Measurements from ENCODE around the gene KIAA0825. TPM values are rescaled to one million over a fixed set of nuclear protein-coding genes. Genes with fewer than 3 reads are reported as not detected.

Gene KIAA0825
- total and polyA plus RNA-seq, 2 of the 8 experiments (the other 6 are each of a cell fraction or from before 2014, with no cell fraction given): 0.60 to 1.0 TPM

GRCh38 chr5:94432499-94432898 is 185.9 kb downstream of the KIAA0825 start:
- no peak overlapping the region for H4K91ac ChIP-seq (replicated peaks; ENCODE audit: insufficient read length, low read length)
- ChIA-PET CTCF (ENCODE audit: partially characterized antibody) (no interaction called here), POLR2A (ENCODE audit: partially characterized antibody) (no interaction called here)
- no peaks in the 10 kb centered on the region for H3K36me3 ChIP-seq (ENCODE audit: control insufficient read depth in 2 of 4, insufficient read depth in 4 of 4, low read length in 3 of 4)
- H3K56ac ChIP-seq (replicated peaks; ENCODE audit: insufficient read length, low read depth, low read length): no peak overlapping the region
- H4K8ac ChIP-seq (ENCODE audit: extremely low read depth, insufficient read depth, low read length): no peak overlapping the region
- no peaks in the 10 kb centered on the region for H3K27me3 ChIP-seq (replicated peaks in 1 of 4; ENCODE audit: control insufficient read depth in 3 of 4, extremely low read depth in 1 of 4, insufficient read depth in 3 of 4, low read length in 3 of 4)
- H2AK5ac ChIP-seq (ENCODE audit: low read depth, low read length): no peak overlapping the region
- no peak overlapping the region for H3K27ac ChIP-seq (ENCODE audit: low read depth, low read length)
- H2BK20ac ChIP-seq (ENCODE audit: low read length): no peak overlapping the region
- H3K4me2 ChIP-seq (ENCODE audit: insufficient read depth in 1 of 2, low read depth in 2 of 2, low read length in 2 of 2): no peak overlapping the region
- H3K4ac ChIP-seq (replicated peaks; ENCODE audit: insufficient read length, low read depth, low read length): no peak overlapping the region
- H2BK12ac ChIP-seq (ENCODE audit: low read depth, low read length): no peak overlapping the region
- H2BK15ac ChIP-seq (ENCODE audit: low read length): no peak overlapping the region
- no peaks in the 10 kb centered on the region for H4K20me1 ChIP-seq (replicated peaks in 1 of 2; ENCODE audit: control insufficient read depth in 1 of 2, insufficient read depth in 2 of 2, low read length in 2 of 2)
- H2AFZ ChIP-seq (ENCODE audit: low read length): no peak overlapping the region
- H3K79me2 ChIP-seq (ENCODE audit: control insufficient read depth in 1 of 2, insufficient read depth in 2 of 2, low read length in 2 of 2): no peaks in the 10 kb centered on the region
- no peak for FAIRE-seq
- H3K14ac ChIP-seq (ENCODE audit: insufficient read length): no peak overlapping the region
- H3K23ac ChIP-seq (ENCODE audit: insufficient read length): no peak overlapping the region
- TF ChIP-seq POLR2AphosphoS5 (IDR thresholded peaks at IDR 0.05; ENCODE audit: low read depth, low read length) (no peak), ZNF274 (IDR thresholded peaks at IDR 0.05; ENCODE audit: borderline replicate concordance, extremely low read depth, low read length) (no peak), CBX8 (IDR thresholded peaks at IDR 0.05; ENCODE audit: borderline replicate concordance, low read depth, low read length) (no peak), SIX5 (IDR thresholded peaks at IDR 0.05; ENCODE audit: low read depth, low read length) (no peak), NANOG (IDR thresholded peaks at IDR 0.05; ENCODE audit: insufficient read depth, low read depth, low read length, poor library complexity, severe bottlenecking) (no peak)
- TF ChIP-seq, protein P1, sequence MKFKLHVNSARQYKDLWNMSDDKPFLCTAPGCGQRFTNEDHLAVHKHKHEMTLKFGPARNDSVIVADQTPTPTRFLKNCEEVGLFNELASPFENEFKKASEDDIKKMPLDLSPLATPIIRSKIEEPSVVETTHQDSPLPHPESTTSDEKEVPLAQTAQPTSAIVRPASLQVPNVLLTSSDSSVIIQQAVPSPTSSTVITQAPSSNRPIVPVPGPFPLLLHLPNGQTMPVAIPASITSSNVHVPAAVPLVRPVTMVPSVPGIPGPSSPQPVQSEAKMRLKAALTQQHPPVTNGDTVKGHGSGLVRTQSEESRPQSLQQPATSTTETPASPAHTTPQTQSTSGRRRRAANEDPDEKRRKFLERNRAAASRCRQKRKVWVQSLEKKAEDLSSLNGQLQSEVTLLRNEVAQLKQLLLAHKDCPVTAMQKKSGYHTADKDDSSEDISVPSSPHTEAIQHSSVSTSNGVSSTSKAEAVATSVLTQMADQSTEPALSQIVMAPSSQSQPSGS (IDR thresholded peaks at IDR 0.05; ENCODE audit: low read length): no peak
- H4K5ac ChIP-seq (ENCODE audit: insufficient read length, low read depth, low read length): no peak overlapping the region
- H2BK120ac ChIP-seq (replicated peaks; ENCODE audit: low read depth, low read length): no peak overlapping the region
- no peaks in the 10 kb centered on the region; the same call in 1 of the 2 replicates for H3K23me2 ChIP-seq (ENCODE audit: low read depth, low read length)
- H3K9ac ChIP-seq (replicated peaks in 1 of 4; ENCODE audit: extremely low read depth in 1 of 4, low read depth in 3 of 4, low read length in 3 of 4): no peak overlapping the region
- H3K18ac ChIP-seq (ENCODE audit: extremely low read depth, low read length): no peak overlapping the region
- H3K4me3 ChIP-seq (ENCODE audit: extremely low read depth in 1 of 4, insufficient read depth in 2 of 4, low read depth in 3 of 4, low read length in 4 of 4): no peak overlapping the region
- H3K79me1 ChIP-seq (ENCODE audit: low read depth, low read length): no peaks in the 10 kb centered on the region
- DNase-seq (ENCODE audit: low read depth in 1 of 2, low spot score in 2 of 2): no peak
- no peaks in the 10 kb centered on the region for H3K4me1 ChIP-seq (replicated peaks in 1 of 4; ENCODE audit: control insufficient read depth in 3 of 4, insufficient read depth in 4 of 4, low read length in 3 of 4)
- H2BK5ac ChIP-seq (ENCODE audit: low read depth, low read length): no peak overlapping the region
- H3K9me3 ChIP-seq (ENCODE audit: insufficient read depth in 2 of 2, low read depth in 1 of 2, low read length in 1 of 2): no peaks in the 10 kb centered on the region
